GM12801 (cell line): ENCODE data around the gene MYO15B.

ENCODE experiments used
- CTCF ChIP-seq: IDR thresholded peaks from one replicate; pipeline ENCODE4 v1.5.1; 2011; ENCODE audit warnings: control low read depth; ENCODE audit not compliant: insufficient read length; ENCODE audit errors: extremely low read depth

MYO15B gene

DNA sequence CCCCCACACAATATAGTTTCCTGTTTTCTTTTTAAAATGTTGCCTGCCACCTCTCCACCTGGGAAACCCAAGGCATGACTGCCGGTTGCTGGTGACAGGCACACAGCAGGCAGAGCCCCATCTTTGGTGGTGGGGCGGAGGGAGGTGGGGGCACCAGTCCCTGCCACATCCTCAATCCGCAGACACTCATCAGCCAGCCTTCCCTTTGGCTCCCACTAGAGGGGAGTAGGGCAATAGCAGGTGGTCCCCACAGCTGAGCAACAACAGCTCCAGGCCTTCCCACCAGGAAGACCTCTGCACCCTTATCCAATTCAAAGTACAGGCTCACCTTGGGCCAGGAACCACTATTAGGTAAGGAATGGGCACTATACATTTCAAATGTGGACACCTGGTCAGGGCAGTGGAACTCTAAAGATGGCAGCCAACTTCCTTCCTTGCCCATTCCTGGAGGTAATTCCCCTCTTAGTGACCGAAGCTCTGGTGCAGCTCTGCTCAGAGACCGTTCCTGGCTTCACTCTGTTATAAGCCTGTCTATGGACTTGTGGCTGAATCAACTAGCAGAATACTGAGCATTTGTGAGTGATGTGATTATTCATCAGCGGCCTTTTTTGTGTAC lies 65.4 kb downstream of the MYO15B start:
- peak; percentile 56 for TF ChIP-seq CTCF

- no peak for TF ChIP-seq CTCF
Observed at GRCh38 chr17:75654176-75654575, 66.6 kb downstream of the MYO15B start.

DNA sequence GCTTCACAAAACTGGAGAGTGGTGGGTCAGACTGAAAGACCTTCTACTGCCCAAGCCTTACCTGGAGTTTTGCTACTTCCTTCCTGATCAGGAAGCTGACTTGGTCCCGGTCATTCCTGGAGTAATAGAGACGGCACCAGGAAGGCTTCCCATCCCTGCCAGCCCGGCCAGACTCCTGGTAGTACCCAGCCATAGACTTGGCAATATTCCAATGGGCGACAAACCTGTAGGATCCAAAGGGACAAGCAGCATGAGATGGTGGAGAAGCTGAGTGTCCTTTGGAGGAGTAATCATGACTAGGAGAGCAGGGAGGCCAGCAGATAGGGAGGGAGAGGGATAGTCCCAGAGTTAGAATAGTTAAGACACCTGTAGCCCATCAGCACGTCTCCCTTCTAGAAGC lies 70.6 kb downstream of the MYO15B start:
- TF ChIP-seq CTCF = no peak

- no peak for TF ChIP-seq CTCF
Observed at GRCh38 chr17:75661531-75661930, 73.9 kb downstream of the MYO15B start.

- TF ChIP-seq CTCF = no peak
Observed at GRCh38 chr17:75662511-75662910, 74.9 kb downstream of the MYO15B start.

DNA sequence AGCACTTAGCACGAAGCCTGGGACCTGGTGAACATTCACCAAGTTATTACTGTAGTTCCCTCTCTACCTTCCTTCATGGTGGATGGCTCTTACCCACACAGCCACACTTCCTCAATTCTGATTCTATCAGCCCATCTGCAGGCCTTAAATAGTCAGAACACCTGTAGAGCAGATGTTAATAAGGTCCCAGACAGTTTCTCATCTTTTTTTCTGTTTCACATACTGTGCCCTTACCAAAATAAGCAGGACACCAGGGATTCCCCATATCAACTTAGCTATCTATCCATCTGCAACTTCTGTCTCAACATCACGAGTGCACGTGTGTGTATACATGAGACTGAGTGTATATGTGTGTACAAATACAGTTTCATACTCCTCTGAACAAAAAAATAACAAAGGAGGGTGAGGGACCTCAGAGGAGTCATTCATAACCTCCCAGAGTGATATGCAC lies 76.5 kb downstream of the MYO15B start:
- no peak for TF ChIP-seq CTCF

- no peak for TF ChIP-seq CTCF
Observed at GRCh38 chr17:75665981-75666380, 78.4 kb downstream of the MYO15B start.
